Coronary artery (tissue), 2 donors: Measurements from ENCODE around the gene FRMD4B.
A peak's percentile ranks its signal among the peaks of the same experiment; 100 is the strongest.

ENCODE experiments used
- DNase-seq: peaks from one replicate; pipeline ENCODE4 v3.0.0-alpha.2; 2017; ENCODE audit warnings: low spot score
- H3K27ac ChIP-seq, 2 donors: fragments of 200-600 bp; sonication (generic); one replicate each; pipeline ENCODE4 v1.5.1; 2016 to 2019
- H3K4me3 ChIP-seq: fragments of 200-600 bp; sonication (generic); 2 replicates; pipeline ENCODE4 v1.5.1; 2016; ENCODE audit warnings: mild to moderate bottlenecking, moderate library complexity
- TF ChIP-seq, protein P1 (sequence below): fragments of 200-600 bp; sonication (generic); IDR thresholded peaks from one replicate; pipeline ENCODE4 v1.5.1; 2019; ENCODE audit warnings: antibody characterized with exemption

The FRMD4B gene

DNA sequence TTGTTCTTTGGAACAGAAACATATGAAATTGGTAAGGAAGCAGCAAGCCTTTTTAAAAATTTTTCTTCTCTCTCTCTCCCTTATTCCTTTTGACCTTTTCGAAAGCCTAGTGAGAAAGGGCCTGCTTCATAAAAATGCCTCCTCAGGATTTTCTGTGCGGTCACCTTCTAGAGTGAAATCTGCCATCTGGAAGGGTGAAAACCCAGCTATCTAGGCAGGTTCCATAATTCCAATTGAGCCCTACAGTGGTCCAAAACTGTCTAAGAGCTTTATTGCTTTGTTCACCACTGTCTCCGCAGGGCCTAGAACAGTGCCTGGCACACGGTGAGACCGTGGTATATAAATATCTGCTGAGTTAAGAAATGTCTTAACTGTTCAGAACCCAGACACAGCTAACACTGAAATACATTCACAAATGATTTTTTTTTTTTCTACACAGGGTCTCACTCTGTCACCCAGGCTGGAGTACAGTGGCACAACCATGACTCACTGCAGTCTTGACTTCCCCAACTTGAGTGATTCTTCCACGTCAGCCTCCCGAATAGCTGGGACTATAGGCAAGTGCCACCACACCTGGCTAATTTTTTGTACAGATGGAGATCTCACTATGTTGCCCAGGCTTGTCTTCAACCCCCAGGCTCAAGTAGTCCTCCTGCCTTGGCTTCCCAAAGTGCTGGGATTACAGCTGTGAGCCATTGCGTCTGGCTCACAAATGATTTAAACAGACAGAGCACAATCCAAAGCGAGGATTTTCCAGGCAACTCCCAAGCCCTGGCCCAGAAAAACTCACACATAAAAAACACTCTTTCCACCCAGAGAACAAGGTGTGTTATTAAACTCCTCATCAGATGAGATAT lies 64.4 kb downstream of the FRMD4B start:
- H3K4me3 ChIP-seq: no peak overlapping the region
- TF ChIP-seq, protein P1, sequence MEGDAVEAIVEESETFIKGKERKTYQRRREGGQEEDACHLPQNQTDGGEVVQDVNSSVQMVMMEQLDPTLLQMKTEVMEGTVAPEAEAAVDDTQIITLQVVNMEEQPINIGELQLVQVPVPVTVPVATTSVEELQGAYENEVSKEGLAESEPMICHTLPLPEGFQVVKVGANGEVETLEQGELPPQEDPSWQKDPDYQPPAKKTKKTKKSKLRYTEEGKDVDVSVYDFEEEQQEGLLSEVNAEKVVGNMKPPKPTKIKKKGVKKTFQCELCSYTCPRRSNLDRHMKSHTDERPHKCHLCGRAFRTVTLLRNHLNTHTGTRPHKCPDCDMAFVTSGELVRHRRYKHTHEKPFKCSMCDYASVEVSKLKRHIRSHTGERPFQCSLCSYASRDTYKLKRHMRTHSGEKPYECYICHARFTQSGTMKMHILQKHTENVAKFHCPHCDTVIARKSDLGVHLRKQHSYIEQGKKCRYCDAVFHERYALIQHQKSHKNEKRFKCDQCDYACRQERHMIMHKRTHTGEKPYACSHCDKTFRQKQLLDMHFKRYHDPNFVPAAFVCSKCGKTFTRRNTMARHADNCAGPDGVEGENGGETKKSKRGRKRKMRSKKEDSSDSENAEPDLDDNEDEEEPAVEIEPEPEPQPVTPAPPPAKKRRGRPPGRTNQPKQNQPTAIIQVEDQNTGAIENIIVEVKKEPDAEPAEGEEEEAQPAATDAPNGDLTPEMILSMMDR: no peak
- DNase-seq: no peak
- H3K27ac ChIP-seq: peak overlapping the region in 1 of 2 donors; percentile 66

DNA sequence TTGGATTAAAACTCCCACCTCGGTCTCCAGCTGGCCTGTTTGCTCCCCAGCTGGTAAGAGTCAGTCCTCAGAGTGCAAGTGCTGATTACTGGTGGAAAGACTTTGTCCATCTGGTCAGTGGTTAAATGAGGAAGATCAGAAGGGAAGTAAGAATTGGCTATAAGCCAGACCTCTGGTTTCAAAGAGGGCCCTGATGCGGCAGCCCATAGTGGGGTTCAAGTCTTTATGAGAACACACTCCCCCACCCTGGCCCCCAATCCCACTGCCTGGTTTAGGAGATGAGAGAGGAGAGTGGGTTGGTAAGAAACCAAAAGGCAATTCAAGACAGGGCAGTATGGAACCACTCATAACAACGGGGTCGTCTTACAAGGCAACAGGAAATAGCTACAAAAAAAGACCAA lies 65.0 kb downstream of the FRMD4B start:
- DNase-seq: no peak
- Histone ChIP-seq H3K27ac (peak overlapping the region in 1 of 2 donors; percentile 66), H3K4me3 (no peak overlapping the region)
- TF ChIP-seq, protein P1: no peak

DNA sequence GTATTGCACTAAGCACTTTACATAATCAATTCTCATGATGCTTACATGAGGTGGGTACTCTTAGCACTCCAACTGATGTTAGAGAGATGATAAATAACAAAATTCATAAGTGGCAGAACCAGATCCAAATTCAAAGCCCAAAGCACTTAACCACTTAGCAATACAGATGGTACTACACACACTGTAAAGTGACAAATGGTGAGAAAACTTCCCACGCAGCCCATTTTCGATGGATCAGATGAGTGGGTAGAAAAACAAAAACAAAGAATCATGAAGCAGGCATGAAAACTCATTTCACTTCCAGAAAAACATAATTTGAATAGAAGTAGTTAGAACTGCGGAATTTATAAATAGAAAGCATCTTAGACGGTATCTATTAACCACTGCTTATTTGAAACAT lies 66.2 kb downstream of the FRMD4B start:
- DNase-seq: no peak
- TF ChIP-seq, protein P1: no peak
- H3K4me3 ChIP-seq: no peak overlapping the region
- peak overlapping the region in 1 of 2 donors; percentile 12 for H3K27ac ChIP-seq

DNA sequence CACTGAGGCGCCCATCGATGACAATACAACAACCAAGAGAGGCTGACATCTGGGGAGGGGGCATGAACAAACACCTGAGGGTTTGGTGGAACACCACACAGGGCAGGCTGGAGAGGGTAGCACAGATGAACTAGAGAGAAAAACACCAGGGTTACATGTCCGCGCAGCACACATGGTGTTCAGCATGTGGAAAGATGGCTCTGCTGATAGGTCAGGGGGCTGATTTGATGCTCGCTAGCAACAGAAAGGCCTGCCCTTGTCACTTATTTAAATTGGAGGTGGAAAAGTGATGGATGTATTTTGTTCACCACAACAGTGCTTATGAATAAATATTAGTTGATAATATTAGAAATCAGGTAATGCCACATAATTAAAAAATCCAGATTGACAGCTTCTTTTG lies 67.5 kb downstream of the FRMD4B start:
- TF ChIP-seq, protein P1: no peak
- Histone ChIP-seq H3K4me3 (no peak overlapping the region), H3K27ac (no peak overlapping the region)
- DNase-seq: no peak

DNA sequence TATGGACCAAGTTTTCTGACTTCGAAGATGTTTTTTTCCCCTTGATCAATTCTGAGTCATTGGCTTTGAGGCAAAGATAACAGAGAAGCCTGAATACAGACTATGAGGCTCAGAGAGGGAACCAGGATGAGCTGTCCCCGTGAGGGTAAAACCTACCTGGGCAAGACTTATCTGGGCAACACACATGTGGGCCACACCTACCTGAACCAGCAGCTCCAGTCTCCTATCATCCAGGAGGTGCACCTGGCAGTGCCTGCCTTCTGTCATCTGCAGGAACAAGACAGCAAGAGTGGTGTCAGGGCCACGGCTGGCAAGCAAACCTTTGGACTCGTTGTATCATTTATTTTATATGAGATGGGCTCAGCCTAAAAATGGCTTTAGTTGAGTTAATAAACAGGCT lies 72.6 kb downstream of the FRMD4B start:
- TF ChIP-seq, protein P1: no peak
- DNase-seq: no peak
- H3K27ac ChIP-seq: no peak overlapping the region
- H3K4me3 ChIP-seq: no peak overlapping the region

DNA sequence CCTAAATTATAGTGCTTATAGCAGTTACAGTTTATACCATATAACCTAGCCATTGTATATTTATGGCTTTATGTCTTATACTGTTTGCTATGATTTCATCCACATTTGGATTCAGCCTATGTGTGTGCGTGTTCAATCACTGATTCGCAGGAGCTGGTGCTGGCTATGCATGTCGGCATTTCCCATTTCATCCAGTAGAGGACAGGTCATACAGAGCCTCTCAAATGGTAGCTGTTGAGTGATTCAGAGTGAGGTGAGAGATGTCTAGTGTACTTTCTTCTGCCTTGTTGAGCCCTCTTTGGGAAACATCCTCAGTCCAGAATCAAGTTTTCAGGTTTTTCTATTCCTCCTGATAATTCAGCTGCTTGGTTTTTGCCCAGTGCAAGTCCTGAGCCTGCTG lies 76.1 kb downstream of the FRMD4B start:
- H3K4me3 ChIP-seq: no peak overlapping the region
- no peak for DNase-seq
- H3K27ac ChIP-seq: no peak overlapping the region
- TF ChIP-seq, protein P1: no peak
